Suprapubic skin (tissue), 4 donors: Measurements from ENCODE around the gene TNFAIP2. TPM values are rescaled to one million over a fixed set of nuclear protein-coding genes. Genes with fewer than 3 reads are reported as not detected.

Experiments used
- DNase-seq, 2 donors: peaks; one replicate each; pipeline ENCODE4 v3.0.0-alpha.2; 2019; ENCODE audit warnings: low spot score in 2 of 2
- H3K27ac ChIP-seq: fragments of 200-600 bp; sonication (generic); one replicate; pipeline ENCODE4 v1.5.1; 2019
- H3K27me3 ChIP-seq: fragments of 200-600 bp; sonication (generic); one replicate; pipeline ENCODE4 v1.5.1; 2019
- H3K36me3 ChIP-seq: fragments of 200-600 bp; sonication (generic); one replicate; pipeline ENCODE4 v1.5.1; 2019
- H3K4me1 ChIP-seq: fragments of 200-600 bp; sonication (generic); one replicate; pipeline ENCODE4 v1.5.1; 2019
- H3K4me3 ChIP-seq: fragments of 200-600 bp; sonication (generic); one replicate; pipeline ENCODE4 v1.5.1; 2019; ENCODE audit warnings: mild to moderate bottlenecking
- H3K9me3 ChIP-seq: fragments of 200-600 bp; sonication (generic); one replicate; pipeline ENCODE4 v1.5.1; 2019
- CTCF ChIP-seq, 2 donors: fragments of 200-600 bp in 1 of 2; fragments of 450-650 bp in 1 of 2; sonication (generic) in 1 of 2; IDR thresholded peaks; one replicate each; pipeline ENCODE4 v1.5.1; 2016 to 2019; ENCODE audit warnings: antibody characterized with exemption in 2 of 2, mild to moderate bottlenecking in 1 of 2, moderate library complexity in 1 of 2
- EP300 ChIP-seq: sonication (generic); formaldehyde crosslinking; IDR thresholded peaks from one replicate; pipeline ENCODE4 v1.6.1; 2017; ENCODE audit warnings: antibody characterized with exemption
- POLR2A ChIP-seq, 2 donors: fragments of 450-650 bp; IDR thresholded peaks; one replicate each; pipeline ENCODE4 v1.6.1; 2017; ENCODE audit warnings: antibody characterized with exemption in 2 of 2, mild to moderate bottlenecking in 2 of 2, moderate library complexity in 2 of 2
- POLR2AphosphoS5 ChIP-seq, 3 donors: sonication (generic); formaldehyde crosslinking; IDR thresholded peaks; one replicate each; pipeline ENCODE4 v1.6.1; 2017; ENCODE audit warnings: antibody characterized with exemption in 3 of 3
- WGBS: methylation state at CpG from one replicate; pipeline ENCODE4 v1.1.5; 2018; 5-methylcytosine and 5-hydroxymethylcytosine counted together
- total RNA-seq, 4 donors: library from RNA; depleted of rRNA; stranded (reverse); fragments of >200 nt; gene quantifications; one replicate each; pipeline ENCODE4 v1.1.0, GENCODE V29; 2016

The TNFAIP2 gene
- total RNA-seq, 4 donors from 2014 or later, result 11.9 to 23.3 (median 16.4) TPM

- Histone ChIP-seq H3K27ac (peak overlapping the region; percentile 11), H3K27me3 (no peaks in the 10 kb centered on the region), H3K4me3 (no peak overlapping the region), H3K36me3 (peaks cover 63% of the 10 kb centered on the region), H3K4me1 (peaks cover 50% of the 10 kb centered on the region), H3K9me3 (no peaks in the 10 kb centered on the region)
- WGBS, result 85% methylated on average over 35 of the region's 39 CpGs
- TF ChIP-seq EP300 (no peak), POLR2AphosphoS5 (IDR thresholded peaks at IDR 0.05) (no peak), CTCF (IDR thresholded peaks at IDR 0.05) (no peak), POLR2A (IDR thresholded peaks at IDR 0.05) (no peak)
- no peak for DNase-seq
Measured at GRCh38 chr14:103132381-103133209, 9.3 kb downstream of the TNFAIP2 start.

- Histone ChIP-seq H3K9me3 (no peaks in the 10 kb centered on the region), H3K36me3 (peaks cover 63% of the 10 kb centered on the region), H3K4me1 (peaks cover 50% of the 10 kb centered on the region), H3K4me3 (no peak overlapping the region), H3K27me3 (no peaks in the 10 kb centered on the region), H3K27ac (no peak overlapping the region)
- no peak for DNase-seq
- WGBS, result 88% methylated on average over 22 of the region's 25 CpGs
- TF ChIP-seq CTCF (IDR thresholded peaks at IDR 0.05), result no peak
- TF ChIP-seq POLR2A (IDR thresholded peaks at IDR 0.05), result no peak
- no peak for TF ChIP-seq EP300
- TF ChIP-seq POLR2AphosphoS5 (IDR thresholded peaks at IDR 0.05), result no peak
Measured at GRCh38 chr14:103133210-103134140, 10.2 kb downstream of the TNFAIP2 start.

- no peak for DNase-seq
- WGBS, result 69% methylated on average over 2 of the region's 2 CpGs
- peaks cover 50% of the 10 kb centered on the region for H3K4me1 ChIP-seq
- no peaks in the 10 kb centered on the region for H3K27me3 ChIP-seq
- no peaks in the 10 kb centered on the region for H3K9me3 ChIP-seq
- no peak overlapping the region for H3K4me3 ChIP-seq
- peaks cover 63% of the 10 kb centered on the region for H3K36me3 ChIP-seq
- TF ChIP-seq POLR2A (IDR thresholded peaks at IDR 0.05) (no peak), POLR2AphosphoS5 (IDR thresholded peaks at IDR 0.05) (no peak), CTCF (IDR thresholded peaks at IDR 0.05) (no peak), EP300 (no peak)
- no peak overlapping the region for H3K27ac ChIP-seq
Measured at GRCh38 chr14:103134405-103134804, 11.1 kb downstream of the TNFAIP2 start.

DNA sequence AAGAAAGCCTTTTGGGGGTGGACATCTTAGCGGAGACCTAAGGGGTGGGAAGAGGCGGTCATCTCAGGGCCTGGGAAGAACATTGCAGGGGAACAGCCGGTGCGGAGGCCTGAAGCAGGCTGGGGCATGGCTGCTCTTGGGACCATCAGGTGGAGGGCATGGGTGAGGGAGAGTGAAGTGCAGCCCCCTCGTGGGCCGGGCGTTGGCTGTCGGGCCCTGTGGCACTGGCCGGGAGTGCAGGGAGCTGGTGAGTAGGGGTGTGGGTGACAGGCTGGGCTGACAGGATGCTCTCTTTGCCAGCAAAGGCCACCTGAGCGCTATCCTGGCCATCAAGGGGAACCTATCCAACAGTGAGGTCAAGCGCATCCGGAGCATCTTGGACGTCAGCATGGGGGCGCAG lies 11.7 kb downstream of the TNFAIP2 start:
- DNase-seq, result no peak
- no peaks in the 10 kb centered on the region for H3K9me3 ChIP-seq
- H3K27ac ChIP-seq, result no peak overlapping the region
- peaks cover 47% of the 10 kb centered on the region for H3K4me1 ChIP-seq
- TF ChIP-seq CTCF (IDR thresholded peaks at IDR 0.05), result no peak
- TF ChIP-seq POLR2A (IDR thresholded peaks at IDR 0.05), result no peak
- TF ChIP-seq POLR2AphosphoS5 (IDR thresholded peaks at IDR 0.05), result no peak
- TF ChIP-seq EP300, result no peak
- no peak overlapping the region for H3K4me3 ChIP-seq
- no peaks in the 10 kb centered on the region for H3K27me3 ChIP-seq
- 91% methylated on average over 14 of the region's 14 CpGs for WGBS
- H3K36me3 ChIP-seq, result peaks cover 59% of the 10 kb centered on the region
